DND-41 (cell line): ENCODE measurements around the gene SIN3A.
"Not testable (repeated sequence)": the region's sequence is repeated elsewhere in the genome, so short reads cannot be mapped to it uniquely, and the experiment has no call there.

Source experiments
- ATAC-seq: fragments of 200-7000 bp; cut with Tn5 transposase; 3 replicates; pipeline ENCODE4 v1.9.1; 2021; ENCODE audit warnings: low read depth; ENCODE audit not compliant: insufficient read depth
- DNase-seq: peaks from one replicate; pipeline ENCODE4 v3.0.0-alpha.2; 2020
- H2AFZ ChIP-seq: 2 replicates; pipeline ENCODE4 v1.6.0; 2012; ENCODE audit warnings: low read depth, low read length
- H3K27ac ChIP-seq: 2 replicates; pipeline ENCODE4 v1.5.1; 2012; ENCODE audit warnings: low read length, inconsistent platforms
- H3K27me3 ChIP-seq: fragments of 200-600 bp; sonication (generic); 2 replicates; pipeline ENCODE4 v1.6.0; 2012; ENCODE audit warnings: low read length, mild to moderate bottlenecking, inconsistent platforms; ENCODE audit not compliant: insufficient read depth, poor library complexity
- H3K36me3 ChIP-seq: 2 replicates; pipeline ENCODE4 v1.5.1; 2012; ENCODE audit warnings: low read length, inconsistent platforms; ENCODE audit not compliant: insufficient read depth
- H3K4me1 ChIP-seq: 2 replicates; pipeline ENCODE4 v1.5.1; 2012; ENCODE audit warnings: mild to moderate bottlenecking, low read length; ENCODE audit not compliant: insufficient read depth
- H3K4me2 ChIP-seq: 2 replicates; pipeline ENCODE4 v1.6.0; 2012; ENCODE audit warnings: mild to moderate bottlenecking, moderate library complexity, low read length, inconsistent platforms; ENCODE audit not compliant: insufficient read depth
- H3K4me3 ChIP-seq, 2 experiments: fragments of 200-600 bp in 1 of 2; shearing (Covaris generic) in 1 of 2; 2 replicates each; pipeline ENCODE4 v1.5.1; 2012 to 2016; ENCODE audit warnings: inconsistent platforms in 2 of 2, low read length in 2 of 2, mild to moderate bottlenecking in 2 of 2, low read depth in 1 of 2, moderate library complexity in 1 of 2
- H3K79me2 ChIP-seq: 2 replicates; pipeline ENCODE4 v1.6.0; 2012; ENCODE audit warnings: low read length, inconsistent platforms; ENCODE audit not compliant: insufficient read depth
- H3K9ac ChIP-seq: 2 replicates; pipeline ENCODE4 v1.6.0; 2012; ENCODE audit warnings: low read depth, mild to moderate bottlenecking, inconsistent platforms, low read length, moderate library complexity
- H3K9me3 ChIP-seq: 2 replicates; pipeline ENCODE4 v1.5.1; 2012; ENCODE audit warnings: low read length, moderate library complexity, mild to moderate bottlenecking, inconsistent platforms; ENCODE audit not compliant: insufficient read depth, severe bottlenecking
- H4K20me1 ChIP-seq: 2 replicates; pipeline ENCODE4 v1.6.0; 2012; ENCODE audit warnings: low read length; ENCODE audit not compliant: insufficient read depth
- EZH2 ChIP-seq: IDR thresholded peaks from 3 replicates; pipeline ENCODE4 v1.6.1; 2012; ENCODE audit warnings: borderline replicate concordance, low read depth, mild to moderate bottlenecking, moderate library complexity, low read length, inconsistent platforms; ENCODE audit not compliant: severe bottlenecking
- TF ChIP-seq, protein P1 (sequence below): IDR thresholded peaks from 2 replicates; pipeline ENCODE4 v1.5.1; 2012; ENCODE audit warnings: borderline replicate concordance, low read length, moderate library complexity, mild to moderate bottlenecking; ENCODE audit not compliant: poor library complexity, severe bottlenecking; ENCODE audit errors: extremely low read depth

Gene SIN3A

GRCh38 chr15:75446151-75446550 is 5.3 kb downstream of the SIN3A start:
- no peaks in the 10 kb centered on the region for H3K27me3 ChIP-seq
- TF ChIP-seq, protein P1, sequence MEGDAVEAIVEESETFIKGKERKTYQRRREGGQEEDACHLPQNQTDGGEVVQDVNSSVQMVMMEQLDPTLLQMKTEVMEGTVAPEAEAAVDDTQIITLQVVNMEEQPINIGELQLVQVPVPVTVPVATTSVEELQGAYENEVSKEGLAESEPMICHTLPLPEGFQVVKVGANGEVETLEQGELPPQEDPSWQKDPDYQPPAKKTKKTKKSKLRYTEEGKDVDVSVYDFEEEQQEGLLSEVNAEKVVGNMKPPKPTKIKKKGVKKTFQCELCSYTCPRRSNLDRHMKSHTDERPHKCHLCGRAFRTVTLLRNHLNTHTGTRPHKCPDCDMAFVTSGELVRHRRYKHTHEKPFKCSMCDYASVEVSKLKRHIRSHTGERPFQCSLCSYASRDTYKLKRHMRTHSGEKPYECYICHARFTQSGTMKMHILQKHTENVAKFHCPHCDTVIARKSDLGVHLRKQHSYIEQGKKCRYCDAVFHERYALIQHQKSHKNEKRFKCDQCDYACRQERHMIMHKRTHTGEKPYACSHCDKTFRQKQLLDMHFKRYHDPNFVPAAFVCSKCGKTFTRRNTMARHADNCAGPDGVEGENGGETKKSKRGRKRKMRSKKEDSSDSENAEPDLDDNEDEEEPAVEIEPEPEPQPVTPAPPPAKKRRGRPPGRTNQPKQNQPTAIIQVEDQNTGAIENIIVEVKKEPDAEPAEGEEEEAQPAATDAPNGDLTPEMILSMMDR, result no peak
- no peak for TF ChIP-seq EZH2
- H4K20me1 ChIP-seq, result peaks cover 72% of the 10 kb centered on the region
- DNase-seq (no peak), ATAC-seq (no peak)
- no peaks in the 10 kb centered on the region for H3K9me3 ChIP-seq
- H3K4me3 ChIP-seq, result no peak overlapping the region
- no peak overlapping the region for H3K4me2 ChIP-seq
- peaks cover 18% of the 10 kb centered on the region for H3K4me1 ChIP-seq
- H3K36me3 ChIP-seq, result peaks cover 43% of the 10 kb centered on the region
- H3K79me2 ChIP-seq, result peaks cover 95% of the 10 kb centered on the region
- no peak overlapping the region for H3K27ac ChIP-seq
- H3K9ac ChIP-seq, result no peak overlapping the region
- H2AFZ ChIP-seq, result no peak overlapping the region

DNA sequence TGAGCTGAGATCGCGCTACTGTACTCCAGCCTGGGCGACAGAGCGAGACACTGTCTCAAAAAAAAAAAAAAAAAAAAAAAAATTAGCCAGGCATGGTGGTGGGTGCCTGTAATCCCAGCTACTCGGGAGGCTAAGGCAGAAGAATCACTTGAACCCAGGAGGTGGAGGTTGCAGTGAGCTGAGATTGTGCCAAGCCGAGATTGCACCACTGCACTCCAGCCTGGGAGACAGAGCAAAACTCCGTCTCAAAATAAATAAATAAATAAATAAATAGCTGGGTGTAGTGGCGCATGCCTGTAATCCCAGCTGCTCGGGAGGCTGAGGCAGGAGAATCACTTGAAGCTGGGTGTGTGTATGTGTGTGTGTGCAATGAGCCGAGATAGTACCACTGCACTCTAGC is 6.2 kb downstream of the SIN3A start:
- H3K27ac ChIP-seq, DNase-seq: not testable (repeated sequence)
- peaks cover 74% of the 10 kb centered on the region for H4K20me1 ChIP-seq

GRCh38 chr15:75443972-75444453 is 7.5 kb downstream of the SIN3A start:
- not testable (repeated sequence) for H2AFZ ChIP-seq, H3K27me3 ChIP-seq, H3K9ac ChIP-seq, H3K27ac ChIP-seq, ATAC-seq, H3K4me2 ChIP-seq, DNase-seq, H3K4me1 ChIP-seq, H3K9me3 ChIP-seq, H3K4me3 ChIP-seq
- H3K79me2 ChIP-seq, result peaks cover 97% of the 10 kb centered on the region
- peaks cover 41% of the 10 kb centered on the region for H3K36me3 ChIP-seq
- peaks cover 66% of the 10 kb centered on the region for H4K20me1 ChIP-seq

More for the DNA sequence above, 6.2 kb downstream of the SIN3A start:
- peaks cover 42% of the 10 kb centered on the region for H3K36me3 ChIP-seq
- not testable (repeated sequence) for H3K9ac ChIP-seq, H2AFZ ChIP-seq, H3K27me3 ChIP-seq, H3K4me2 ChIP-seq, H3K9me3 ChIP-seq, H3K4me3 ChIP-seq, ATAC-seq
- H3K4me1 ChIP-seq, result peaks cover 15% of the 10 kb centered on the region
- peaks cover 99% of the 10 kb centered on the region for H3K79me2 ChIP-seq

DNA sequence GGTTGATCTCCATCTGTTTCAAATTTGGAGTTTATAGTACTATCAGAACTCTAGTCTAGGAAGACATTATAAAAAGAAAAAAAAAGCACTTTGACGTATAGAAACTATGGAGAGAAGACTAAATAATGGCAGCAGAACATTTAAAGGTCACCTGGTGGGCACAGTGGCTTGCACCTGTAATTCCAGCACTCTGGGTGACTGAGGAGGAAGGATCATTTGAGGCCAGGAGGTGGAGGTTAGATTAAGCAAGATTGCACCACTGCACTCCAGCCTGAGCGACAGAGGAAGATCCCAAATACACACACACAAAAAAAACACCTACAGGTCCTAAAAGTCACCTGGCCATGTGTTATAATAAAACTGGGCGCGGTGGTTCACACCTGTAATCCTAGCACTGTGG is 13.8 kb downstream of the SIN3A start:
- Histone ChIP-seq H3K36me3 (peaks cover 36% of the 10 kb centered on the region), H3K27me3 (no peaks in the 10 kb centered on the region), H3K4me2 (no peak overlapping the region), H3K9me3 (no peaks in the 10 kb centered on the region), H4K20me1 (peaks cover 65% of the 10 kb centered on the region), H3K79me2 (peaks cover 97% of the 10 kb centered on the region), H3K9ac (no peak overlapping the region), H3K27ac (no peak overlapping the region), H3K4me1 (no peaks in the 10 kb centered on the region), H2AFZ (no peak overlapping the region), H3K4me3 (no peak overlapping the region)
- ATAC-seq (no peak), DNase-seq (no peak)
- TF ChIP-seq EZH2, result no peak
- TF ChIP-seq, protein P1, result no peak
